AML-193 (cell line): Measurements from ENCODE around the gene CTR9.

Experiments
- DNase-seq, 2 experiments: peaks; one replicate each; lab custom pipeline; 2025; lab: John Stamatoyannopoulos, UW

CTR9 gene

GRCh38 chr11:10750838-10751580 lies at the start of gene CTR9:
CTR9 (plus strand) TSS chr11:10751246; CDS start chr11:10751413, 167 bp downstream.
- peak; percentile 79 to 83 for DNase-seq

GRCh38 chr11:10701982-10702381 lies 49.1 kb upstream of the CTR9 start:
- no peak for DNase-seq

GRCh38 chr11:10708131-10708530 lies 42.9 kb upstream of the CTR9 start:
- no peak for DNase-seq

- DNase-seq: no peak
Measured at GRCh38 chr11:10709299-10710086, 41.6 kb upstream of the CTR9 start.

- DNase-seq: no peak
Measured at GRCh38 chr11:10715571-10715970, 35.5 kb upstream of the CTR9 start.

- DNase-seq: no peak
Measured at GRCh38 chr11:10716122-10716521, 34.9 kb upstream of the CTR9 start.

GRCh38 chr11:10716543-10717259 lies 34.3 kb upstream of the CTR9 start:
- no peak for DNase-seq

GRCh38 chr11:10719616-10720015 lies 31.4 kb upstream of the CTR9 start:
- no peak for DNase-seq

- DNase-seq: no peak
Measured at GRCh38 chr11:10720881-10721376, 30.1 kb upstream of the CTR9 start.

- DNase-seq: no peak
Measured at GRCh38 chr11:10722307-10722706, 28.7 kb upstream of the CTR9 start.

GRCh38 chr11:10725114-10725906 lies 25.7 kb upstream of the CTR9 start:
- DNase-seq: peak; percentile 92 to 94

GRCh38 chr11:10725907-10726253 lies 25.2 kb upstream of the CTR9 start:
- DNase-seq: no peak

- no peak for DNase-seq
Measured at GRCh38 chr11:10727146-10727851, 23.7 kb upstream of the CTR9 start.

GRCh38 chr11:10728154-10728553 lies 22.9 kb upstream of the CTR9 start:
- no peak for DNase-seq

- DNase-seq: no peak
Measured at GRCh38 chr11:10728789-10729472, 22.1 kb upstream of the CTR9 start.

GRCh38 chr11:10730151-10730550 lies 20.9 kb upstream of the CTR9 start:
- DNase-seq: peak; percentile 37 to 46

- DNase-seq: no peak
Measured at GRCh38 chr11:10731064-10731680, 19.9 kb upstream of the CTR9 start.

GRCh38 chr11:10735481-10736475 lies 15.3 kb upstream of the CTR9 start:
- peak; percentile 88 to 90 for DNase-seq
